B cell (primary cell): Measurements from ENCODE around the gene CENPX. TPM values are rescaled to one million over a fixed set of nuclear protein-coding genes. Genes with fewer than 3 reads are reported as not detected.

Experiments
- ATAC-seq: fragments of 200-7000 bp; cut with Tn5 transposase; one replicate; pipeline ENCODE4 v1.10.0; 2021; ENCODE audit warnings: low read depth, mild to moderate bottlenecking, moderate number of reproducible peaks, moderate library complexity
- CTCF ChIA-PET: fragments of 350-600 bp; sonication (Branson Sonifier 250); formaldehyde crosslinking; loops from one replicate; lab custom pipeline; 2021; ENCODE audit warnings: antibody characterized with exemption, inconsistent platforms; lab: Charles Lee
- POLR2A ChIA-PET: fragments of 350-600 bp; sonication (Branson Sonifier 250); formaldehyde crosslinking; loops from one replicate; lab custom pipeline; 2021; ENCODE audit warnings: antibody characterized with exemption; lab: Charles Lee
- DNase-seq: peaks from one replicate; pipeline ENCODE4 v3.0.0; 2013
- H2AFZ ChIP-seq: 2 replicates; pipeline ENCODE4 v1.6.1; 2012; ENCODE audit warnings: mild to moderate bottlenecking, low read depth, low read length; ENCODE audit not compliant: insufficient read depth, poor library complexity, severe bottlenecking
- H3K27ac ChIP-seq, 2 donors: 1 replicate in 1 of 2; 2 replicates in 1 of 2; pipeline ENCODE4 v1.5.1; 2012 to 2013; ENCODE audit warnings: low read length in 2 of 2, mild to moderate bottlenecking in 2 of 2, moderate library complexity in 1 of 2
- H3K27me3 ChIP-seq, 4 experiments: fragments of 200-600 bp in 1 of 4; sonication (generic) in 1 of 4; replicated peaks in 1 of 4; 1 replicate in 2 of 4; 2 replicates in 2 of 4; pipeline versions ENCODE4 v1.6.1 to v1.7.0; 2013 to 2016; ENCODE audit warnings: low read length in 3 of 4, mild to moderate bottlenecking in 2 of 4, mixed read lengths in 1 of 4, moderate library complexity in 1 of 4; ENCODE audit not compliant: insufficient read depth in 4 of 4, control insufficient read depth in 3 of 4; ENCODE audit errors: control extremely low read depth in 1 of 4
- H3K36me3 ChIP-seq, 2 experiments: replicated peaks in 1 of 2; 1 replicate in 1 of 2; 2 replicates in 1 of 2; pipeline versions ENCODE4 v1.6.1 to v1.7.1; 2013; ENCODE audit warnings: low read length in 1 of 2; ENCODE audit not compliant: insufficient read depth in 2 of 2, control insufficient read depth in 1 of 2; ENCODE audit errors: control extremely low read depth in 1 of 2, extremely low read depth in 1 of 2
- H3K4me1 ChIP-seq, 2 donors: fragments of 200-600 bp in 1 of 2; sonication (generic) in 1 of 2; 1 replicate in 1 of 2; 2 replicates in 1 of 2; pipeline versions ENCODE4 v1.5.1 to v1.6.1; 2013 to 2017; ENCODE audit warnings: low read length in 2 of 2; ENCODE audit not compliant: control insufficient read depth in 2 of 2, insufficient read depth in 2 of 2
- H3K4me2 ChIP-seq: replicated peaks from 2 replicates; pipeline ENCODE3; 2012; ENCODE audit warnings: mild to moderate bottlenecking, low read depth, low read length; ENCODE audit not compliant: poor library complexity, severe bottlenecking
- H3K4me3 ChIP-seq, 5 experiments: fragments of 200-600 bp in 1 of 5; sonication (generic) in 1 of 5; 1 replicate in 3 of 5; 2 replicates in 2 of 5; pipeline versions ENCODE4 v1.5.1 to v1.7.0; 2011 to 2016; ENCODE audit warnings: low read length in 4 of 5, mild to moderate bottlenecking in 4 of 5, low read depth in 2 of 5, control low read depth in 1 of 5, moderate library complexity in 1 of 5; ENCODE audit not compliant: insufficient read depth in 1 of 5; ENCODE audit errors: control extremely low read depth in 1 of 5, extremely low read depth in 1 of 5
- H3K79me2 ChIP-seq: fragments of 200-600 bp; sonication (generic); one replicate; pipeline ENCODE4 v1.6.0; 2016; ENCODE audit warnings: low read length; ENCODE audit not compliant: control insufficient read depth, insufficient read depth
- H3K9ac ChIP-seq: fragments of 200-600 bp; sonication (generic); 2 replicates; pipeline ENCODE4 v1.6.1; 2017; ENCODE audit warnings: mild to moderate bottlenecking, low read length, moderate library complexity
- H3K9me3 ChIP-seq, 3 donors: one replicate each; pipeline versions ENCODE4 v1.6.1 to v1.7.1; 2013; ENCODE audit warnings: low read length in 2 of 3; ENCODE audit not compliant: control insufficient read depth in 2 of 3, insufficient read depth in 1 of 3; ENCODE audit errors: control extremely low read depth in 1 of 3
- H4K20me1 ChIP-seq: 2 replicates; pipeline ENCODE4 v1.6.0; 2012; ENCODE audit warnings: mild to moderate bottlenecking, low read length; ENCODE audit not compliant: insufficient read depth, control insufficient read depth, poor library complexity, severe bottlenecking
- H3K27ac Mint-ChIP-seq: one replicate; pipeline ENCODE4 v1.8.0; 2021; ENCODE audit warnings: mixed read lengths
- H3K27me3 Mint-ChIP-seq: one replicate; pipeline ENCODE4 v1.8.0; 2021; ENCODE audit warnings: mixed read lengths
- H3K4me1 Mint-ChIP-seq: one replicate; pipeline ENCODE4 v1.8.0; 2021; ENCODE audit warnings: mixed read lengths
- H3K4me3 Mint-ChIP-seq: one replicate; pipeline ENCODE4 v1.8.0; 2021; ENCODE audit warnings: mixed read lengths
- H3K9me3 Mint-ChIP-seq: one replicate; pipeline ENCODE4 v1.8.0; 2022; ENCODE audit warnings: mixed read lengths; ENCODE audit not compliant: insufficient read depth
- EZH2 ChIP-seq: IDR thresholded peaks from 2 replicates; pipeline ENCODE4 v1.6.1; 2012; ENCODE audit warnings: borderline replicate concordance, low read depth, mild to moderate bottlenecking, moderate library complexity, low read length; ENCODE audit not compliant: insufficient read depth, poor library complexity, severe bottlenecking
- WGBS: methylation state at CpG from one replicate; pipeline ENCODE4 v1.1.5; 2013; ENCODE audit warnings: missing lambda C conversion rate; ENCODE audit not compliant: insufficient coverage; 5-methylcytosine and 5-hydroxymethylcytosine counted together
- intact Hi-C: fragments of 100-400 bp; cut with micrococcal nuclease; formaldehyde crosslinking; loops from one replicate; pipeline ENCODE4 v1.10.0; 2022
- polyA plus RNA-seq: library from polyadenylated mRNA; depleted of rRNA; stranded (reverse); fragments of >200 nt; gene quantifications from 2 replicates; pipeline ENCODE4 v1.2.3, GENCODE V29; 2012
- total RNA-seq, 2 donors: library from RNA; stranded (reverse); fragments of 120-200 nt in 1 of 2; gene quantifications; 1 replicate in 1 of 2; 2 replicates in 1 of 2; pipeline versions ENCODE4 v1.2.3 to v1.2.4, GENCODE V29; 2013 to 2022
- TF ChIP-seq, protein P1 (sequence below): fragments of 200-600 bp; IDR thresholded peaks from one replicate; pipeline ENCODE4 v1.8.0; 2022; ENCODE audit warnings: antibody characterized with exemption, mild to moderate bottlenecking

The CENPX gene
- total and polyA plus RNA-seq, 2 donors (not counting 1 experiment from before 2014, with no cell fraction given): 37.0 to 40.1 TPM

DNA sequence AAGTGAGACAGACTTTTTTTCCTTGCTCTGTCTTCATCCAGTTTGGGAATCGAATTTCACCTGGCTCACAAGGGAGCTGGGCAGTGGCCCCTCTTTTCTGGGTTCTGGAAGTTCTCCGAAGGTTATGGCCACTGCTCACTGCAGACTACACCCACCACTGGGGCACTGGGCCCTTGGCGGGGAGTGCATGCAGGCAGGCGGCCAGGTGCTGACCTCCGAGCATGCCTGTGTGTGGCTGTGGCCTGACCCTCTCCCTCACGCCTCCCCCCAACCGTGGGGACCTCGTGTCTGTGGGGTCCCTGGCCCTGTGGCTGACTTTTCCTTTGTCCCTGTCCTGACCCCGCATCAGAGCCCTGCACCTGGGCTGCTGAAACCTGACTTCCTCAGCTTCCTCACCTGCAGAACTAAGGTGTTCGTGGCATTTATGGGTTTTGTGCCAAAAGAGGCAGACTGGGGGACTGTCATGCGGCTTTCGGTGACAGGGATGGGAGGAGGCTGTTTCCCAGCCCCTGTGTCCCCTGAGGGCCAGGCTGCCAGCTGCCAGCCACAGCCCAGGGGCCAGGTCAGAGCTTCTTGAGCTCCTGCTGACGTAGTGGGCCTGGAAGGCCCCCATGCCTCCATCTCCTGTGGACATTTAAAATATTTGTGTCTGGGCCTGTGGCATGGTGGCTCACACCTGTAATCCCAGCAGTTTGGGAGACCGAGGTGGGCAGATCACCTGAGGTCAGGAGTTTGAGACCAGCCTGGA lies 23.8 kb downstream of the CENPX start:
- ATAC-seq: no peak
- Histone ChIP-seq H3K9me3 (no peaks in the 10 kb centered on the region), H3K9ac (no peak overlapping the region), H3K4me2 (no peak overlapping the region), H3K4me1 (no peaks in the 10 kb centered on the region), H3K27ac (no peak overlapping the region), H3K79me2 (peaks cover 3% of the 10 kb centered on the region), H3K27me3 (no peaks in the 10 kb centered on the region), H3K4me3 (no peak overlapping the region), H2AFZ (no peak overlapping the region), H3K36me3 (peaks cover 0 to 2% of the 10 kb centered on the region in 2 experiments), H4K20me1 (peaks cover 7% of the 10 kb centered on the region)
- Mint-ChIP-seq H3K27me3 (no peaks in the 10 kb centered on the region), H3K9me3 (no peaks in the 10 kb centered on the region), H3K27ac (no peak overlapping the region), H3K4me3 (no peak overlapping the region), H3K4me1 (no peaks in the 10 kb centered on the region)
- no peak for TF ChIP-seq EZH2
- TF ChIP-seq, protein P1, sequence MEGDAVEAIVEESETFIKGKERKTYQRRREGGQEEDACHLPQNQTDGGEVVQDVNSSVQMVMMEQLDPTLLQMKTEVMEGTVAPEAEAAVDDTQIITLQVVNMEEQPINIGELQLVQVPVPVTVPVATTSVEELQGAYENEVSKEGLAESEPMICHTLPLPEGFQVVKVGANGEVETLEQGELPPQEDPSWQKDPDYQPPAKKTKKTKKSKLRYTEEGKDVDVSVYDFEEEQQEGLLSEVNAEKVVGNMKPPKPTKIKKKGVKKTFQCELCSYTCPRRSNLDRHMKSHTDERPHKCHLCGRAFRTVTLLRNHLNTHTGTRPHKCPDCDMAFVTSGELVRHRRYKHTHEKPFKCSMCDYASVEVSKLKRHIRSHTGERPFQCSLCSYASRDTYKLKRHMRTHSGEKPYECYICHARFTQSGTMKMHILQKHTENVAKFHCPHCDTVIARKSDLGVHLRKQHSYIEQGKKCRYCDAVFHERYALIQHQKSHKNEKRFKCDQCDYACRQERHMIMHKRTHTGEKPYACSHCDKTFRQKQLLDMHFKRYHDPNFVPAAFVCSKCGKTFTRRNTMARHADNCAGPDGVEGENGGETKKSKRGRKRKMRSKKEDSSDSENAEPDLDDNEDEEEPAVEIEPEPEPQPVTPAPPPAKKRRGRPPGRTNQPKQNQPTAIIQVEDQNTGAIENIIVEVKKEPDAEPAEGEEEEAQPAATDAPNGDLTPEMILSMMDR: no peak
- intact Hi-C loops: no loop called here
- CTCF ChIA-PET: interaction anchor here (0.6 kb wide), 1 partner anchor 42 kb away, joined by 3 read pairs; no protein-coding TSS in a partner anchor
- no peak for DNase-seq
- 97% methylated on average over 13 of the region's 14 CpGs for WGBS
- POLR2A ChIA-PET: interaction anchor here (0.5 kb wide), 1 partner anchor 105 kb away, joined by 3 read pairs; no protein-coding TSS in a partner anchor

DNA sequence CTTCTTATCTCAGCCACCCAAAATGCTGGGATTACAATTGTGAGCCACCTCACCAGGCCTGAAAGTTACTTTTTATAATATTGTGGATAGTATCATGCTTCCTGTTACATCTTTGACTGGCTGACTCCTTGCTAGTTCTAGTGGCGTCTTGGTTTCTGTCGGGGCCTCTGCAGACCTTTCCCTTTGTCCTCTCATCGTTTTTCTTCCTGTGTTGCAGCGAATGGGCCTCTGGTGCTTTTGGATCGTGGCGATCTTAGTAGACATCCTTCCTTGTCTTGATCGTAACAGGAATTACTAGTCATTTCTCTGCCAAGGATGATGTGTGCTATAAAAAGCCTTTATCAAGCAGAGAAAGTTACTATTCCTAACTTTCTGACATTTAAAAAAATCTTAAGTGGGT lies 24.5 kb downstream of the CENPX start:
- H3K4me3 Mint-ChIP-seq: no peak overlapping the region
- Histone ChIP-seq H2AFZ (no peak overlapping the region), H3K27ac (no peak overlapping the region), H3K4me2 (no peak overlapping the region), H4K20me1 (peaks cover 7% of the 10 kb centered on the region), H3K9ac (no peak overlapping the region), H3K79me2 (peaks cover under 1% of the 10 kb centered on the region), H3K4me1 (no peaks in the 10 kb centered on the region), H3K36me3 (peaks cover 0 to 2% of the 10 kb centered on the region in 2 experiments), H3K27me3 (no peaks in the 10 kb centered on the region), H3K9me3 (no peaks in the 10 kb centered on the region), H3K4me3 (no peak overlapping the region)
- H3K9me3 Mint-ChIP-seq: no peaks in the 10 kb centered on the region
- intact Hi-C loops: no loop called here
- ChIA-PET CTCF (interaction anchor here (0.6 kb wide), 1 partner anchor 43 kb away, joined by 3 read pairs; no protein-coding TSS in a partner anchor), POLR2A (no interaction called here)
- 88% methylated on average over 3 of the region's 7 CpGs for WGBS
- no peaks in the 10 kb centered on the region for H3K27me3 Mint-ChIP-seq
- TF ChIP-seq, protein P1: no peak
- TF ChIP-seq EZH2: no peak
- H3K4me1 Mint-ChIP-seq: peaks cover 1% of the 10 kb centered on the region
- no peak for ATAC-seq
- DNase-seq: no peak
- no peak overlapping the region for H3K27ac Mint-ChIP-seq
